ENCODE measurements around the gene SNTG2.

Gene SNTG2

GRCh38 chr2:1150724-1151511 lies 200.3 kb downstream of the SNTG2 start:
- DNase-seq (ENCODE audit: low read depth): no peak
- no peak for TF ChIP-seq CTCF (conservative IDR thresholded peaks at IDR 0.05; ENCODE audit: low read depth, low read length)
- no peak overlapping the region for H3K4me3 ChIP-seq (ENCODE audit: low read length)

- H3K4me3 ChIP-seq (ENCODE audit: low read length): no peak overlapping the region
- DNase-seq (ENCODE audit: low read depth): no peak
- TF ChIP-seq CTCF (conservative IDR thresholded peaks at IDR 0.05; ENCODE audit: low read depth, low read length): no peak
These were observed 201.7 kb downstream of the SNTG2 start for GRCh38 chr2:1152375-1152774.

- no peak overlapping the region for H3K4me3 ChIP-seq (ENCODE audit: low read length)
- DNase-seq (ENCODE audit: low read depth): no peak
- no peak for TF ChIP-seq CTCF (conservative IDR thresholded peaks at IDR 0.05; ENCODE audit: low read depth, low read length)
These were observed 203.3 kb downstream of the SNTG2 start for GRCh38 chr2:1153920-1154319.

- DNase-seq (ENCODE audit: low read depth): no peak
- no peak overlapping the region for H3K4me3 ChIP-seq (ENCODE audit: low read length)
- TF ChIP-seq CTCF (conservative IDR thresholded peaks at IDR 0.05; ENCODE audit: low read depth, low read length): no peak
These were observed 204.3 kb downstream of the SNTG2 start for GRCh38 chr2:1154710-1155594.

GRCh38 chr2:1156059-1156458 lies 205.4 kb downstream of the SNTG2 start:
- TF ChIP-seq CTCF (conservative IDR thresholded peaks at IDR 0.05; ENCODE audit: low read depth, low read length): no peak
- no peak overlapping the region for H3K4me3 ChIP-seq (ENCODE audit: low read length)
- DNase-seq (ENCODE audit: low read depth): no peak

GRCh38 chr2:1156531-1156930 lies 205.9 kb downstream of the SNTG2 start:
- no peak overlapping the region for H3K4me3 ChIP-seq (ENCODE audit: low read length)
- DNase-seq (ENCODE audit: low read depth): no peak
- TF ChIP-seq CTCF (conservative IDR thresholded peaks at IDR 0.05; ENCODE audit: low read depth, low read length): no peak

All from retinal pigment epithelial cell (primary cell).